HCT116 (cell line): ENCODE data around the gene TBL1X. TPM values are rescaled to one million over a fixed set of nuclear protein-coding genes. Genes with fewer than 3 reads are reported as not detected.

Source experiments
- ATAC-seq: fragments of 200-7000 bp; cut with Tn5 transposase; 2 replicates; pipeline ENCODE4 v1.9.1; 2020; ENCODE audit warnings: mild to moderate bottlenecking, moderate library complexity
- BruUV-seq: library from RNA; stranded (reverse); fragments of 400-500 nt; replicated peaks from 2 replicates; lab custom pipeline; 2021; lab: Mats Ljungman, UMichigan
- CTCF ChIA-PET: fragments of 300-600 bp; sonication (Branson Sonifier 250); formaldehyde crosslinking; loops from one replicate; lab custom pipeline; 2021; ENCODE audit warnings: antibody characterized with exemption; lab: Charles Lee
- POLR2A ChIA-PET: fragments of 300-600, 350-600 bp; sonication (Branson Sonifier 250); formaldehyde crosslinking; loops from one replicate; lab custom pipeline; 2021; ENCODE audit warnings: antibody characterized with exemption; lab: Charles Lee
- RAD21 ChIA-PET, 2 experiments: fragments of 300-600 bp; sonication (Branson Sonifier 250); formaldehyde crosslinking; loops; one replicate each; lab custom pipeline; 2023; ENCODE audit warnings: low total read pairs in 2 of 2; ENCODE audit not compliant: uncharacterized antibody in 2 of 2, unreplicated experiment in 2 of 2, low non-redundant PET in 1 of 2; lab: Charles Lee
- DNase-seq: peaks from one replicate; pipeline ENCODE4 v3.0.0-alpha.2; 2010; ENCODE audit warnings: low read depth, low spot score
- H2AFZ ChIP-seq: fragments of 200-600 bp; shearing (Covaris generic), sonication (generic); 2 replicates; pipeline ENCODE4 v1.6.1; 2017; ENCODE audit warnings: low read depth, mixed run types, mixed read lengths, antibody characterized with exemption, low read length; ENCODE audit not compliant: poor library complexity, severe bottlenecking
- H3K27ac ChIP-seq: 2 replicates; pipeline ENCODE4 v1.5.1; 2012; ENCODE audit warnings: low read depth, low read length
- H3K27me3 ChIP-seq: fragments of 200-600 bp; sonication (generic); 2 replicates; pipeline ENCODE4 v1.6.1; 2016; ENCODE audit warnings: mixed run types, low read length, mixed read lengths; ENCODE audit not compliant: insufficient read depth
- H3K36me3 ChIP-seq, 2 experiments: fragments of 200-500 bp in 1 of 2; fragments of 200-600 bp in 1 of 2; sonication (Bioruptor generic) in 1 of 2; sonication (generic) in 1 of 2; 2 replicates each; pipeline versions ENCODE4 v1.5.1 to v1.6.1; 2014 to 2016; ENCODE audit warnings: low read length in 2 of 2, inconsistent platforms in 1 of 2, mixed read lengths in 1 of 2, mixed run types in 1 of 2; ENCODE audit not compliant: insufficient read depth in 2 of 2, control insufficient read depth in 1 of 2
- H3K4me1 ChIP-seq, 2 experiments: fragments of 200-600 bp in 1 of 2; sonication (generic) in 1 of 2; 2 replicates each; pipeline versions ENCODE4 v1.5.1 to v1.6.1; 2012 to 2017; ENCODE audit warnings: low read length in 2 of 2, inconsistent platforms in 1 of 2, mild to moderate bottlenecking in 1 of 2, mixed read lengths in 1 of 2, mixed run types in 1 of 2, moderate library complexity in 1 of 2; ENCODE audit not compliant: insufficient read depth in 2 of 2, control insufficient read depth in 1 of 2
- H3K4me2 ChIP-seq: fragments of 200-600 bp; sonication (generic); 2 replicates; pipeline ENCODE4 v1.6.1; 2017; ENCODE audit warnings: mixed run types, low read length, mixed read lengths
- H3K4me3 ChIP-seq, 2 experiments: fragments of 200-600 bp in 1 of 2; sonication (generic) in 1 of 2; replicated peaks in 1 of 2; 2 replicates each; pipeline ENCODE4 v1.5.1; 2011 to 2016; ENCODE audit warnings: low read length in 2 of 2, control low read depth in 1 of 2, low read depth in 1 of 2, mild to moderate bottlenecking in 1 of 2, mixed read lengths in 1 of 2, mixed run types in 1 of 2
- H3K79me2 ChIP-seq: fragments of 200-600 bp; sonication (generic); 2 replicates; pipeline ENCODE4 v1.6.1; 2017; ENCODE audit warnings: mild to moderate bottlenecking, mixed run types, low read length, moderate library complexity, mixed read lengths; ENCODE audit not compliant: insufficient read depth
- H3K9ac ChIP-seq: fragments of 200-600 bp; sonication (generic); 2 replicates; pipeline ENCODE4 v1.6.1; 2016; ENCODE audit warnings: low read length, mixed read lengths
- H3K9me2 ChIP-seq: fragments of 200-600 bp; sonication (generic), shearing (Covaris generic); 2 replicates; pipeline ENCODE4 v1.6.1; 2017; ENCODE audit warnings: mixed run types, mild to moderate bottlenecking, moderate library complexity; ENCODE audit not compliant: insufficient read depth
- H3K9me3 ChIP-seq, 2 experiments: fragments of 200-500 bp in 1 of 2; fragments of 200-600 bp in 1 of 2; sonication (Bioruptor generic) in 1 of 2; sonication (generic) in 1 of 2; 2 replicates each; pipeline ENCODE4 v1.6.1; 2014 to 2017; ENCODE audit warnings: low read length in 2 of 2, mixed read lengths in 2 of 2, inconsistent platforms in 1 of 2, low read depth in 1 of 2, mild to moderate bottlenecking in 1 of 2, mixed run types in 1 of 2, moderate library complexity in 1 of 2; ENCODE audit not compliant: control insufficient read depth in 1 of 2, insufficient read depth in 1 of 2
- H4K20me1 ChIP-seq: fragments of 200-600 bp; sonication (generic), shearing (Covaris generic); 2 replicates; pipeline ENCODE4 v1.6.1; 2017; ENCODE audit warnings: mixed run types, mild to moderate bottlenecking, moderate library complexity; ENCODE audit not compliant: insufficient read depth
- CBX3 ChIP-seq: IDR thresholded peaks from 2 replicates; pipeline ENCODE4 v1.6.1; 2012; ENCODE audit warnings: low read depth
- EZH2phosphoT487 ChIP-seq: fragments of 200-600 bp; IDR thresholded peaks from 2 replicates; pipeline ENCODE4 v1.6.1; 2018; ENCODE audit warnings: antibody characterized with exemption, borderline replicate concordance
- POLR2AphosphoS5 ChIP-seq: IDR thresholded peaks from 2 replicates; pipeline ENCODE4 v1.6.1; 2011; ENCODE audit warnings: mild to moderate bottlenecking, low read depth, low read length, moderate library complexity
- RAD21 ChIP-seq: IDR thresholded peaks from 2 replicates; pipeline ENCODE4 v1.6.1; 2012; ENCODE audit warnings: low read depth, mild to moderate bottlenecking
- SIN3A ChIP-seq: IDR thresholded peaks from 2 replicates; pipeline ENCODE4 v1.6.1; 2012; ENCODE audit warnings: low read depth
- SP1 ChIP-seq: IDR thresholded peaks from 2 replicates; pipeline ENCODE4 v1.6.1; 2012; ENCODE audit warnings: low read depth
- SRF ChIP-seq: IDR thresholded peaks from 2 replicates; pipeline ENCODE4 v1.6.1; 2012; ENCODE audit warnings: low read depth
- ZFX ChIP-seq: fragments of 450-650 bp; IDR thresholded peaks from 2 replicates; pipeline ENCODE4 v1.6.1; 2017
- intact Hi-C: fragments of 100-400 bp; cut with micrococcal nuclease; formaldehyde crosslinking; loops from 2 replicates; pipeline ENCODE4 v1.10.0; 2022
- total RNA-seq: library from RNA; stranded (reverse); gene quantifications from one replicate; pipeline ENCODE4 v1.2.1, GENCODE V29; 2021; ENCODE audit not compliant: unreplicated experiment
- TF ChIP-seq, protein P1 (sequence below): IDR thresholded peaks from 2 replicates; pipeline ENCODE4 v1.6.1; 2012; ENCODE audit warnings: low read depth
- TF ChIP-seq, protein P2 (sequence below): IDR thresholded peaks from 2 replicates; pipeline ENCODE4 v1.6.1; 2012

The TBL1X gene
- total RNA-seq, 1 experiment from 2014 or later: 37.8 TPM

DNA sequence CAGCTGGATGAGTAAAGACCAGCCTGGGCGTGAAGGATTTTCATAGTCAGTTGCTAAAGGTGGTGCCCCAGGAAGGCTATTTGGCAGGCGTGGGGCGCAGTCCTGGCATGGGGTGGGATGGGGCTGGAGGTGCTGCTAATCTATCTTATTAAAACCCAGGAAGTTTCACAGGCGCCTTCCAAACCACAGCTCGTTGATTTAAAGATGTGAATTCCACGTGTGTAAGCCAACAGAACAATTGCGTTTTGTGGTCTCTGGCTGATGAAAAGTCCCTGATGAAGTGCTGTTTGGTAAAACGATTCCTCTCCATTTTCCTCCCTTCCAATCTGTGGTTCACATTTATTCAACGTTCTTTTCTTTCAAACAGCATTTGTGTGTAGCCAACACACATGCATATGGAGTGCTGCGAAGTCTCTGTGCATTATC, 105.0 kb downstream of the TBL1X start:
- Histone ChIP-seq H3K4me3 (no peak overlapping the region), H3K4me2 (no peak overlapping the region), H3K36me3 (no peaks in the 10 kb centered on the region), H2AFZ (no peak overlapping the region), H3K9me3 (no peaks in the 10 kb centered on the region), H4K20me1 (no peaks in the 10 kb centered on the region), H3K27me3 (no peaks in the 10 kb centered on the region), H3K4me1 (peaks cover 11 to 17% of the 10 kb centered on the region in 2 experiments; a peak in 3 of 4 replicates), H3K9ac (no peak overlapping the region), H3K9me2 (no peaks in the 10 kb centered on the region), H3K79me2 (no peaks in the 10 kb centered on the region), H3K27ac (no peak overlapping the region)
- RAD21 ChIA-PET: no interaction called here
- no peak for DNase-seq
- ATAC-seq: no peak
- CTCF ChIA-PET: no interaction called here
- POLR2A ChIA-PET: no interaction called here
- TF ChIP-seq SP1: no peak
- intact Hi-C loops: no loop called here
- no TSS peak for BruUV-seq

DNA sequence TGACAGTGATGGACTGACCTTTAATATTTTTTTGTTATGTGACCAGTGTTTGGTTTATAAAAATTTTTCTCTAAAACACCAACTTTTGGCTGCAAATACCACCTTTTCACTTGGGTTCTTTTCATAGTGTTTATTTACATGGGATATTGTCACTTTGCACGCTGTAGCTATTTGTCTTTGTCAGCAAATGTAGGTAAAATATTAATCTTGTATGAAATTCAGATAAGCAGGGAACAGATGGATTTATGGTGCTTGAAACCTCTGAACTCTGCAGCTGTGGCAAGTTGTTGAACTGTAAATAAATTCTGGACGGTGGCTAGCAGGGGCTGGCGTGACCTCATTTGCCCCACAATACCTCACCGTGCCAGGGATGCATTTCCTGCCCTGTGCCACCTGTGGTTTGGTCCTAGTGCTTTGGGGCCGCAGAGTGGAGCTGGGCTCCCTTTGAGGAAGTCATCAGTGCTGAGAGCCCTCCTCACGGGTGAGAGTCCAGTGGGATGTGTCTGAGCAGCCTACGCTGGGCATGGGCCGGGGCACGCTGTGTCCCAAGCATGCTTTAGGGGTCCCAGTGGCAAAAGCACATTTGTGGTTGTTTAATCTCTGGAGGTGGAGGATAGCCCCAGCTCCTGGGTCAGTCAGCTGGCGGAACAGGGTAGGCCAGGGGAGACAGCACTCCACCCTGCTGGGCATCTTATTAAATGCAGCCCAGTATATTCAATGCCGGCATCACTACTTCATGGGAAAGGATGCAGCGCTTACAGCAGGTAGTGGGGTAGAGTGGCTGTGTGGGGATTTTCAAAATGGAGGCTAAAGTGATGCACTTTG, 108.6 kb downstream of the TBL1X start:
- no peaks in the 10 kb centered on the region for H3K4me1 ChIP-seq
- no peak overlapping the region for H3K4me2 ChIP-seq
- H3K36me3 ChIP-seq: no peaks in the 10 kb centered on the region
- CTCF ChIA-PET: no interaction called here
- POLR2A ChIA-PET: no interaction called here
- no peaks in the 10 kb centered on the region for H4K20me1 ChIP-seq
- no TSS peak for BruUV-seq
- H3K27ac ChIP-seq: no peak overlapping the region
- H3K9me3 ChIP-seq: no peaks in the 10 kb centered on the region
- H3K27me3 ChIP-seq: no peaks in the 10 kb centered on the region
- no peak overlapping the region for H3K4me3 ChIP-seq
- ATAC-seq (0 out of 2 replicates have a peak, but pooled peaks have one; percentile 46), DNase-seq (no peak)
- no peak overlapping the region for H2AFZ ChIP-seq
- RAD21 ChIA-PET: no interaction called here
- H3K9ac ChIP-seq: no peak overlapping the region
- no peaks in the 10 kb centered on the region for H3K79me2 ChIP-seq
- no peaks in the 10 kb centered on the region for H3K9me2 ChIP-seq
- no peak for TF ChIP-seq CBX3
- TF ChIP-seq POLR2AphosphoS5: no peak
- no peak for TF ChIP-seq EZH2phosphoT487
- no peak for TF ChIP-seq SIN3A
- TF ChIP-seq, protein P1, sequence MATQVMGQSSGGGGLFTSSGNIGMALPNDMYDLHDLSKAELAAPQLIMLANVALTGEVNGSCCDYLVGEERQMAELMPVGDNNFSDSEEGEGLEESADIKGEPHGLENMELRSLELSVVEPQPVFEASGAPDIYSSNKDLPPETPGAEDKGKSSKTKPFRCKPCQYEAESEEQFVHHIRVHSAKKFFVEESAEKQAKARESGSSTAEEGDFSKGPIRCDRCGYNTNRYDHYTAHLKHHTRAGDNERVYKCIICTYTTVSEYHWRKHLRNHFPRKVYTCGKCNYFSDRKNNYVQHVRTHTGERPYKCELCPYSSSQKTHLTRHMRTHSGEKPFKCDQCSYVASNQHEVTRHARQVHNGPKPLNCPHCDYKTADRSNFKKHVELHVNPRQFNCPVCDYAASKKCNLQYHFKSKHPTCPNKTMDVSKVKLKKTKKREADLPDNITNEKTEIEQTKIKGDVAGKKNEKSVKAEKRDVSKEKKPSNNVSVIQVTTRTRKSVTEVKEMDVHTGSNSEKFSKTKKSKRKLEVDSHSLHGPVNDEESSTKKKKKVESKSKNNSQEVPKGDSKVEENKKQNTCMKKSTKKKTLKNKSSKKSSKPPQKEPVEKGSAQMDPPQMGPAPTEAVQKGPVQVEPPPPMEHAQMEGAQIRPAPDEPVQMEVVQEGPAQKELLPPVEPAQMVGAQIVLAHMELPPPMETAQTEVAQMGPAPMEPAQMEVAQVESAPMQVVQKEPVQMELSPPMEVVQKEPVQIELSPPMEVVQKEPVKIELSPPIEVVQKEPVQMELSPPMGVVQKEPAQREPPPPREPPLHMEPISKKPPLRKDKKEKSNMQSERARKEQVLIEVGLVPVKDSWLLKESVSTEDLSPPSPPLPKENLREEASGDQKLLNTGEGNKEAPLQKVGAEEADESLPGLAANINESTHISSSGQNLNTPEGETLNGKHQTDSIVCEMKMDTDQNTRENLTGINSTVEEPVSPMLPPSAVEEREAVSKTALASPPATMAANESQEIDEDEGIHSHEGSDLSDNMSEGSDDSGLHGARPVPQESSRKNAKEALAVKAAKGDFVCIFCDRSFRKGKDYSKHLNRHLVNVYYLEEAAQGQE: no peak
- TF ChIP-seq RAD21: no peak
- TF ChIP-seq, protein P2, sequence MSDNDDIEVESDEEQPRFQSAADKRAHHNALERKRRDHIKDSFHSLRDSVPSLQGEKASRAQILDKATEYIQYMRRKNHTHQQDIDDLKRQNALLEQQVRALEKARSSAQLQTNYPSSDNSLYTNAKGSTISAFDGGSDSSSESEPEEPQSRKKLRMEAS: no peak
- TF ChIP-seq ZFX: no peak
- no peak for TF ChIP-seq SRF
- intact Hi-C loops: no loop called here
